HG03064 (cell line): ENCODE measurements around the gene PITPNC1.
"Not testable (repeated sequence)": the region's sequence is repeated elsewhere in the genome, so short reads cannot be mapped to it uniquely, and the experiment has no call there.

ENCODE experiments used
- ATAC-seq: cut with Tn5 transposase; IDR thresholded peaks from one replicate; pipeline ENCODE4 v1.9.1; 2021; ENCODE audit warnings: low read depth; ENCODE audit not compliant: unreplicated experiment

Gene PITPNC1

GRCh38 chr17:67376737-67377487, at the start of gene PITPNC1:
Gene PITPNC1 (plus strand): TSS chr17:67377281.
- ATAC-seq: peak; percentile 66

DNA sequence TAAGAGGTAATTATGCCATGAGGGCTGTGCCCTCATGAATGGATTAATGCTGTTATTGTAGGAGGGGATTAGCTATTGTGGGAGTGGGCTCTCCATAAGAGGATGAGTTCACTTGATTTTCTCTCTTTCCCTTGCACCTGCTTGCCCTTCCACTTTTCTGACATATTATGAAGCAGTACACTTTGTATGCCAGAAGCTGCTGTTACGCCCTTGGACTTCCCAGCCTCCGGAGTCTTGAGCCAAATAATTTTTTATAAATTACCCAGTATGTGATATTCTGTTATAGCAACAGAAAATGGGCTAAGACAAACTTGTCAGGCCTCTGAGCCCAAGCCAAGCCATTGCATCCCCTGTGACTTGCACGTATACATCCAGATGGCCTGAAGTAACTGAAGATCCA, 49.1 kb upstream of the PITPNC1 start:
- ATAC-seq: no peak

DNA sequence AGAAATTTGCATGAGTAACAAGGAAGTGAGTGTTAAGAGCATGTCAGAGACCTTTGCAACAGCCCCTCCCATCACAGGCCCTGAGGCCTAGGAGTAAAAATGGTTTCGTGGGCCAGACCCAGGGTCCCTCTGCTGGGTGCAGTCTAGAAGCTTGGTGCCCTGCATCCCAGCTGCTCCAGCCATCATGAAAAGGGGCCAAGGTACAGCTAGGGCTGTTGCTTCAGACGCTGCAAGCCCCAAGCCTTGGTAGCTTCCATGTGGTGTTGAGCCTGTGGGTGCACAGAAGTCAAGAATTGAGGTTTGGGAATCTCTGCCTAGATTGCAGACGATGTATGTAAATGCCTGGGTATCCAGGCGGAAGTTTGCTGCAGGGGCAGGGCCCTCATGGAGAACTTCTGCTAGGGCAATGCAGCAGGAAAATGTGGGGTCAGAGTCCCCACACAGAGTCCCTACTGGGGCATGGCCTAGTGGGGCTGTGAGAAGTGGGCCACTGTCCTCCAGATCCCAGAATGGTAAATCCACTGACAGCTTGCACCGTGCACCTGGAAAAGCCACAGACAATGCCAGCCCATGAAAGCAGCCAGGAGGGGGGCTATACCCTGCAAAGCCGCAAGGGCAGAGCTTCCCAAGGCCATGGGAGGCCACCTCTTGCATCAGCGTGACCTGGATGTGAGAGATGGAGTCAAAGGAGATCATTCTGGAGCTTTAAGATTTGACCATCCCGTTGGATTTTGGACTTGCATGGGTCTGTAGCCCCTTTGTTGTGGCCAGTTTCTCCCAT, 45.5 kb upstream of the PITPNC1 start:
- not testable (repeated sequence) for ATAC-seq

GRCh38 chr17:67332162-67332508, 44.9 kb upstream of the PITPNC1 start:
- ATAC-seq: not testable (repeated sequence)

GRCh38 chr17:67335245-67335835, 41.7 kb upstream of the PITPNC1 start:
- ATAC-seq: no peak

GRCh38 chr17:67336859-67337258, 40.2 kb upstream of the PITPNC1 start:
- ATAC-seq: no peak

DNA sequence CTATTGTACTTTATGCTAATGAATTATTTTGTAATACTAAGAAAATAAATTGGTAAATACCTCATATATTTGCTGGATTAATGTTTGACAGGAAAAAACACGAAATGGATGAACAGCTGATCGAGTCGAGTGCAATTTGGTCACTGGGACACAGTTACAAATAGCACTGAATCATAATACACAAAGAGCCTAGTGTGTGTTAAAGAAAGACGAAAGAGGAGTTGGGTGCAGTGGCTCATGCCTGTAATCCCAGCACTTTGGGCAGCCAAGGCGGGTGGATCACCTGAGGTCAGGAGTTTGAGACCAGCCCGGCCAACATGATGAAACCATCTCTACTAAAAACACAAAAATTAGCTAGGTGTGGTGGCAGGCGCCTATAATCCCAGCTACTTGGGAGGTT, 38.7 kb upstream of the PITPNC1 start:
- not testable (repeated sequence) for ATAC-seq

GRCh38 chr17:67343237-67343636, 33.8 kb upstream of the PITPNC1 start:
- ATAC-seq: no peak

GRCh38 chr17:67347826-67348225, 29.3 kb upstream of the PITPNC1 start:
- ATAC-seq: no peak

- no peak for ATAC-seq
These were observed 27.7 kb upstream of the PITPNC1 start for GRCh38 chr17:67349420-67349819.

DNA sequence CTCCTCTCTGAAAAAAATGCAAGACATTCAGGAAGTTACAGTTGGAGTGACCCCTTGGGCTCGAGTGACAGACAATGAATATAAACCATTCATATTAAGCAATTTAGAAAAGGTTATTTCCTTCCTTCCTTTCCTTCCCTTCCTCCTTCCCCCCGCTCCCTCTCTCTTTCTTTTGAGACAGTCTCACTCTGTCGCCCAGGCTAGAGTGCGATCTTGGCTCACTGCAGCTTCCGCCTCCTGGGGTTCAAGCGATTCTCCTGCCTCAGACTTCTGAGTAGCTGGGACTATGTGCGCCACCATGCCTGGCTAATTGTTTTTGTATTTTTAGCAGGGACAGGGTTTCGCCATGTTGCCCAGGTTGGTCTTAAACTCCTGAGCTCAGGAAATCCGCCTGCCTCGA, 23.9 kb upstream of the PITPNC1 start:
- no peak for ATAC-seq

DNA sequence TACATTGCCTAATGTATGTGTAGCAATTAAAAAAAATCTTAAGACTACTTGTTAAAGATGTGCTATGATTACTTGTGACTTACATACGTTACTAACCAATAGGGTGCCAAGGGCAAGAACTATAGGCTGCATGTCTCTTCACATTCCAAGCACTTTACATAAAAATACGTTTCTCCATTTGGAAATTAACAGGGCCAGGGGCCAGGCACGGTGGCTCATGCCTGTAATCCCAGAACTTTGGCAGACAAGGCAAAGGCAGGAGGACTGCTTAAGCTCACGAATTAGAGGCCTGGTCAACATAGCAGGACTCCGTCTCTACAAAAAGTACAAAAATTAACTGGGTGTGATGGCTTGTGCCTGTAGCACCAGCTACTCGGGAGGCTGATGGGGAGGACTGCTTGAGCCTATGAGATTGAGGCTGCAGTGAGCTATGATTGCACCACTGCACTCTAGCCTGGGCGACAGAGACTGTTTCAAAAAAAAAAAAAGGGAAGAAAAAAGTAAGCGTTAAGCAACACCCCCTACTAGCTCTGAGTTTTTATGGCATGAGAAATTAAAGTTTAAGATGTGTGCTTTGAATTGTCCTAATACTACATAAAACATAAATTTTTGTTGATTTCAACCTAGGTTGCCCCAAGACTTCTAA, 23.0 kb upstream of the PITPNC1 start:
- ATAC-seq: no peak

DNA sequence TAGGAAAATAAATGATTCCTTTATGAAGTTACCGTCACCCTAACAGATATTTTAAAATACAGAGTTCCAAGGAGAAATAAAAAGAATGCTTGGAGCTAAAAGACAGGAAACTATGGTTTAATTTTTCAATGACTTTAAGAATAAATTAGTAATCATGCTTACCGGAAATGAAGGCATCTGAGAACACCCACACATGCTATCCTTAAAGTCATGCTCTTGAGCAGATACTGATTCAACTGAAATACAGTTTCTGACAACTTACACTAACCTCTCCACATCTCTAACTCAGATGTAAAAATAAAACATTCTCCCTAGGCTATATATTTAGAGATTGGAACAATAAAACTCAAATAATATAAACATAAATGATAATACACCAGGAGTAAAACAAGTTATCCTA, 18.5 kb upstream of the PITPNC1 start:
- no peak for ATAC-seq

GRCh38 chr17:67359960-67360791, 16.9 kb upstream of the PITPNC1 start:
- no peak for ATAC-seq

DNA sequence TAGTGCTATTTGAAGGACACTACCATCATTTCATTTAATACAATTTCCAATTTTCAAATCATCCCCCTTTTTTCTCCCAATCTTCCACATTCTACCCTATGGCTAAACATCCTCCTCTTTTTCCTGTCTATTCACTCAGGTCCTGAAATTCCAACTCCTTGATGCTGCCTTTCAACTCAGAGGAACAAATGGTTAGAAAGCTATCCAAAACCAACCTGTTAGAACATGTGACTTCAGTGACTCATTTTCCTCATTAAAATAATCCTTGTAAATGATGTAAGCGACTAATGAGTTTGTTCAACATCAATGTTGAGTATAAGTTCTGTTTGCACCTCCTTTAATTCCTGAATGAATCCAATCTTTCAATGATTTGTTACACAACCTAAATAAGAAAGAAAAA, 16.2 kb upstream of the PITPNC1 start:
- no peak for ATAC-seq

DNA sequence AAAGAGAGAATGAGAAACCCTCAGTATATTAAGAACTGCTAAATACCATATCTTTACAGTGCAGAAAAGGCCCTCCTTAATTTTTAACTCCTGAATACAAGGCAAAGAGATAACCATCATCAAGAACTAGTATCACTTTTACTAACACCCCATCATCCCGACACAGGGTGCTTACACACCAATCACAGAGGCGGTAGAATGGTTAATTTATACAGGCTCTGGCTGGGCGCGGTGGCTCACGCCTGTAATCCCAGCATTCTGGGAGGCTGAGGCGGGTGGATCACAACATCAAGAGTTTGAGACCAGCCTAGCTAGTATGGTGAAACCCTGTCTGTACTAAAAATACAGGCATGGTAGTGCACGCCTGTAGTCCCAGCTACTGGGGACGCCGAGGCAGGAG, 14.9 kb upstream of the PITPNC1 start:
- no peak for ATAC-seq

DNA sequence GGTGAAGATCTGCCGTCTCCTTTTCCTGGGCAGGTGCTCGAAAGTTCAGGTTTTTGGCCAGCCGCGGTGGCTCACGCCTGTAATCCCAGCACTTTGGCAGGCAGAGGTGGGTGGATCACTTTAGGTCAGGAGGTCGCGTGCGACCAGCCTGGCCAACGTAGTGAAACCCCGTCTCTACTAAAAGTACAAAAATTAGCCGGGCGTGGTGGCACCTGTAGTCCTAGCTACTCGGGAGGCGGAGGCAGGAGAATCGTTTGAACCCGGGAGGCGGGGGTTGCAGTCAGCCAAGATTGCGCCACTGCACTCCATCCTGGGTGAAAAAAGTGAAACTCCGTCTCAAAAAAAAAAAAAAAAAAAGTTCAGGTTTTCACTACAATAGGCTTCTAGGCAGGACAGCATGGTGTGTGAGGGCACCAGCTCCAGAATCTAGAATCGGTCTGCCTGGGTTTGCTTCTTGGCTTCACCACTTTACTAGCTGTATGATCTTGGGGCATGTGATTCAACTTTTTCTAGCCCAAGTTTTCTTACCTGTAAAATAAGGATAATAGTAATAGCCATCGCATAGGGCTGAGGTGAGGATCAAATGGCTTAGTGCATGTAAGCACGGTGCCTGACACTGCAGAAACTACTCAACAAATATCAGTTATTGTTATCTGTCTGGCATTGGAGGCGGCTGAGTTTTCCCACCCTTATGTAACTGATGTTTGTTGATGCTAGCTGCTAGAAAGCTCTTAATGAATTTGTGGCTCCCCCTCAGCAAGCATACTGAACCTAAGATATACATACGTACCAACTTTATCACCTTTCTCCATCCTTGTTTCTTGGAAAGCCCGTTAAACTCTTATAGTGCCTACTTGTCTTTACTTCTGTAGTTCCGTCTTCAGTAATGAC, 12.0 kb upstream of the PITPNC1 start:
- ATAC-seq: no peak

- no peak for ATAC-seq
These were observed 11.3 kb upstream of the PITPNC1 start for GRCh38 chr17:67365738-67366192.
